Neural crest cell (in vitro differentiated cells): ENCODE measurements around the gene LPA. TPM values are rescaled to one million over a fixed set of nuclear protein-coding genes. Genes with fewer than 3 reads are reported as not detected.
"Not testable (repeated sequence)": the region's sequence is repeated elsewhere in the genome, so short reads cannot be mapped to it uniquely, and the experiment has no call there.

Experiments
- DNase-seq: peaks from one replicate; pipeline ENCODE4 v3.0.0; 2021; ENCODE audit warnings: low read depth, mixed read lengths, low spot score
- H3K27ac Mint-ChIP-seq: one replicate; pipeline ENCODE4 v1.8.0; 2021; ENCODE audit warnings: mild to moderate bottlenecking, mixed read lengths; ENCODE audit not compliant: unreplicated experiment
- H3K27me3 Mint-ChIP-seq: 2 replicates; pipeline ENCODE4 v1.8.0; 2021; ENCODE audit warnings: low read depth, mild to moderate bottlenecking, mixed read lengths
- H3K36me3 Mint-ChIP-seq: 2 replicates; pipeline ENCODE4 v1.8.0; 2021; ENCODE audit warnings: low read depth, mild to moderate bottlenecking, mixed read lengths
- H3K4me1 Mint-ChIP-seq: 2 replicates; pipeline ENCODE4 v1.8.0; 2021; ENCODE audit warnings: mixed read lengths
- H3K4me3 Mint-ChIP-seq: one replicate; pipeline ENCODE4 v1.8.0; 2021; ENCODE audit warnings: mild to moderate bottlenecking, mixed read lengths
- H3K9me3 Mint-ChIP-seq: 2 replicates; pipeline ENCODE4 v1.8.0; 2021; ENCODE audit warnings: mixed read lengths
- CTCF ChIP-seq: fragments of 200-600 bp; sonication (generic); conservative IDR thresholded peaks from 2 replicates; pipeline ENCODE4 v1.5.0; 2021; ENCODE audit warnings: antibody characterized with exemption, mild to moderate bottlenecking
- total RNA-seq: library from RNA; stranded (reverse); gene quantifications from 2 replicates; pipeline ENCODE4 v1.2.1, GENCODE V29; 2021

LPA gene
- total RNA-seq, 1 donor from 2014 or later = 0.65 TPM

- Mint-ChIP-seq H3K9me3 (peaks cover 2% of the 10 kb centered on the region), H3K27me3 (peaks cover 48% of the 10 kb centered on the region), H3K27ac (no peak overlapping the region), H3K4me3 (peak overlapping the region; percentile 86), H3K36me3 (no peaks in the 10 kb centered on the region), H3K4me1 (no peaks in the 10 kb centered on the region)
- TF ChIP-seq CTCF = no peak
- peak; percentile 4 for DNase-seq
Measured at GRCh38 chr6:160678744-160679401, 14.8 kb upstream of the LPA start.

GRCh38 chr6:160678230-160678629 is 14.2 kb upstream of the LPA start:
- no peak for DNase-seq
- Mint-ChIP-seq H3K4me1 (no peaks in the 10 kb centered on the region), H3K27me3 (peaks cover 53% of the 10 kb centered on the region), H3K4me3 (no peak overlapping the region), H3K36me3 (no peaks in the 10 kb centered on the region), H3K9me3 (peaks cover 4% of the 10 kb centered on the region), H3K27ac (no peak overlapping the region)
- no peak for TF ChIP-seq CTCF

GRCh38 chr6:160676418-160676817 is 12.3 kb upstream of the LPA start:
- not testable (repeated sequence) for H3K4me1 Mint-ChIP-seq, DNase-seq, H3K36me3 Mint-ChIP-seq, H3K4me3 Mint-ChIP-seq, H3K27ac Mint-ChIP-seq
- Mint-ChIP-seq H3K27me3 (peaks cover 67% of the 10 kb centered on the region), H3K9me3 (peaks cover 11% of the 10 kb centered on the region)

- H3K36me3 Mint-ChIP-seq = no peaks in the 10 kb centered on the region
- H3K4me3 Mint-ChIP-seq = no peak overlapping the region
- TF ChIP-seq CTCF = no peak
- H3K27ac Mint-ChIP-seq = no peak overlapping the region
- H3K27me3 Mint-ChIP-seq = peaks cover 34% of the 10 kb centered on the region
- H3K4me1 Mint-ChIP-seq = no peaks in the 10 kb centered on the region
- peaks cover 9% of the 10 kb centered on the region for H3K9me3 Mint-ChIP-seq
- no peak for DNase-seq
Measured at GRCh38 chr6:160668589-160668988, 4.5 kb upstream of the LPA start.

GRCh38 chr6:160667639-160668481 is 3.8 kb upstream of the LPA start:
- Mint-ChIP-seq H3K27me3 (peaks cover 31% of the 10 kb centered on the region), H3K36me3 (no peaks in the 10 kb centered on the region), H3K4me3 (no peak overlapping the region), H3K4me1 (no peaks in the 10 kb centered on the region), H3K9me3 (peaks cover 4% of the 10 kb centered on the region), H3K27ac (no peak overlapping the region)
- peak; percentile 63 for TF ChIP-seq CTCF
- DNase-seq = peak; percentile 3

- Mint-ChIP-seq H3K27ac (no peak overlapping the region), H3K36me3 (no peaks in the 10 kb centered on the region), H3K27me3 (peaks cover 26% of the 10 kb centered on the region), H3K4me1 (no peaks in the 10 kb centered on the region), H3K9me3 (peaks cover 2% of the 10 kb centered on the region), H3K4me3 (no peak overlapping the region)
- DNase-seq = no peak
- TF ChIP-seq CTCF = no peak
Measured at GRCh38 chr6:160662842-160663241, 1.2 kb downstream of the LPA start.
